CD4-positive, alpha-beta T cell treated with Interleukin-1 beta for 1 hour (primary cell): ENCODE data around the gene EXOC6B.
"Not testable (repeated sequence)": the region's sequence is repeated elsewhere in the genome, so short reads cannot be mapped to it uniquely, and the experiment has no call there.

Source experiments
- DNase-seq, 2 donors: peaks; one replicate each; pipeline ENCODE4 v3.0.0-alpha.2; 2020 to 2022

EXOC6B gene

DNA sequence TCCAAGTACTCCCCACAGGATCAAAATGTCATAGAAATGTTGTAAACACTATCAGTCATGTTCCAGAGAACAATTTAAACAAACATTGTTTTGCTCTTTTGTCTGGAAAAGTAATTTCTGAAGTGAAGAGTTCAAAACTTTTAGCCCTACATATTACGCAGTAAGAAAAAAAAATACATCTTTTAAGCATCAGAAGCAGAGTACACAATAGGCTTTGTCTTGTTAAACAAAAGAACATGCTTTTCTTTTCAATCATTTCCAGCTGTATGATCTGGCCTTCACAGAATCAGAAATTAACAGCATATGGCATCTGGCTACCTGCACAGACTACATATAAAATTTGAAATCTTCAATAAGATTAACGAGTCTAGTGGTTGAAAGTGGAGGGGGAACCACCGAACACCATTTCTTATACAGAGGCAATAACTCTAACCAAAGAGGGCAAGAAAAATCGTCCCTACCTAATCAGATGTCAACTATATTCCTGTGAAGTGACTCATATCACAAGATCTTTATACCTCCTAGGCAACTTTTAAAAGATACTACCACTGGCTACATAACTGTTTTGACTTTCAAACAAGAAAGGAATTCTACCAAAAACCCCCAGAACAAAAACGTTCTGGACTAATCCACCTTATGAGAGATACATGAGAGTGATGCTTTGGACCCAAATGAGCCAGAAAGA is 149.3 kb downstream of the EXOC6B start:
- no peak for DNase-seq

DNA sequence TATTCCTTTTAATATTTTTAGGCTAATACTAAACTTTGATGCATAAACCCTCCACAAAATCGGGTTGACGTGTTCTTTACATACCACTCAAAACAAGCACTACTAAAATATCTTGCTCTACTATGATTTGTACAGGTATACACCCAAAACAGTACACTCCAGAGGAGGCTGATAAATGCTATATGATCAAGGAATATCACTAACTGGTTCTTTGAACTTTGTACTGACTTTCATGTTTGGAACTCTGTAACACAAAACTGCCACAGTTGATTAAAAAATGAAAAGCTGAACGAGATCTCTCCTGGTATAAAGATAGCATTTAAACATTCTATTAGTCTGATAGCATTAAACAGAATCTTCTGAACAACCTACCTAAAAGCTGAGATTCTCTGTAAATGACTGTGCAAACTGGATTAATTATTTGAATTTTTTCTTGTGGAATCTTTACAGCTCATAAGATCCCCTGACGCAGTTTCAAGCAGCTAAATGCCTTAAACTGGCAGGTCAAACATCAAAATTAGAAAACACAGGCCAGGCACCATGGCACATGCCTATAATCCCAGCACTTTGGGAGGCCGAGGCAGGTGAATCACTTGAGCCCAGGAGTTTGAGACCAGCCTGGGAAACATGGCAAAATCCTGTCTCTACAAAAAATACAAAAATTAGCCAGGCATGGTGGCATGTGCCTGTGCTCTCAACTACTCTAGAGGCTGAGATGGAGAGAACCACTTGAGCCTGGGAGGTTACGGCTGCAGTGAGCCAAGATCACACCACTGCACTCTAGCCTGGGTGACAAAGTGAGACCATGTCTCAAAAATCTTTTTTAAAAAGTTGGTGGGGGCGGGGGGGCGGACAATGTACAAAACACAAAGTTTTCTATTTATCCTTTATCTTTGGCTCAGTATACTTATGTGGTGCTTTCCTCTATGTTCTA is 150.6 kb downstream of the EXOC6B start:
- no peak for DNase-seq

- DNase-seq, result no peak
These were observed 152.6 kb downstream of the EXOC6B start for GRCh38 chr2:72673279-72673678.

GRCh38 chr2:72669121-72669520 is 156.7 kb downstream of the EXOC6B start:
- DNase-seq, result no peak

- no peak for DNase-seq
These were observed 157.2 kb downstream of the EXOC6B start for GRCh38 chr2:72668647-72669046.

- DNase-seq, result no peak
These were observed 160.4 kb downstream of the EXOC6B start for GRCh38 chr2:72665448-72665847.

- DNase-seq, result no peak
These were observed 163.8 kb downstream of the EXOC6B start for GRCh38 chr2:72661985-72662384.

GRCh38 chr2:72649810-72650209 is 176.0 kb downstream of the EXOC6B start:
- DNase-seq, result no peak

GRCh38 chr2:72641221-72641620 is 184.6 kb downstream of the EXOC6B start:
- DNase-seq, result not testable (repeated sequence)

DNA sequence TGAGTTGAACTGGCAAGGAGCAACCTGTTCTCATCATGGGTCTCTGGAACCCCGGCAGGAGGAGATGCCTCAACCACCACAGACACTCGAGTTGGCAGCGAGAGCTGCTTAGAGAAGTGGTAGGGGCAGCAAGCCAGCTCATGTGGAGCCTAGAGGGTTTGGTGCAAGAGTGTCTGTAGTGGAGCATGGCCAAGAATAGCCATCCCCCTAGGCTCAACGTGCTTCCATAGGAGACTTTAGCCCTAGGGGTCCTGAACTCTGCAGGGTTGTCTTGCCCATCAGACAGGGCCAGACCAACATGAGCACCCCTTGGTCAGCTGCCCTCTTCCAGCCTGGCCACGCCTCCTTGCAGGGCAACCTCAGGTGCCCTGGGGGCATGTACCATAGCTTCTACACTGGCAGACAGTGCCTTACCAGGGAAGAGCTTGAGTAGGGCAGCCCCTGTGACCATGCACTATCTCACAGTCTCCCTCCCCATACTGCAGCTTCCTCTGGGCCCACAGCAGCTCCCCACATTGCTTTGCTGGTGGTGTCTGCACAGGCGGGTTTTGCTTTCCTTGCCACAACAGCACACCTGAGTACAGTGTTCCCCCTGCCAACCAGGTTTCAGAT is 187.1 kb downstream of the EXOC6B start:
- DNase-seq, result no peak

DNA sequence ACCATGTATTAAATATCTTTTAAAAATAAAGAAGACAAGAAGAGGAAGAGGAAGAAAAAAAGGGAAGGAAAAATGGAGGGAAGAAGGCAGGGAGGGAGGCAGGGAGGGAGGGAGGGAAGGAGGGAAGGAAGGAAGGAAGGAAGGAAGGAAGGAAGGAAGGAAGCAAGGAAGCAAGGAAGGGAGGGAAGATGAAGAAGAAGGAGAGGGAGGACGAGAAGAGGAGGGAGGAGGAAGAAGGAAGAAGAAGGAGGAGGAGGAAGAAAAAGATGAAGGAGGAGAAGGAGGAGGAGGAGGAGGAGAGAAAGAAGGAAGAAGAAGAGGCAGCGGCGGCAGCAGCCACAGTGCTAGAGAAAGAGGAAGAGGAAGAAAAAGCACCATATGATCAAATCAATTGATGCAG is 189.6 kb downstream of the EXOC6B start:
- DNase-seq, result no peak

- DNase-seq, result no peak
These were observed 195.1 kb downstream of the EXOC6B start for GRCh38 chr2:72630767-72631166.

GRCh38 chr2:72629062-72629461 is 196.8 kb downstream of the EXOC6B start:
- no peak for DNase-seq

- no peak for DNase-seq
These were observed 198.8 kb downstream of the EXOC6B start for GRCh38 chr2:72627083-72627482.

DNA sequence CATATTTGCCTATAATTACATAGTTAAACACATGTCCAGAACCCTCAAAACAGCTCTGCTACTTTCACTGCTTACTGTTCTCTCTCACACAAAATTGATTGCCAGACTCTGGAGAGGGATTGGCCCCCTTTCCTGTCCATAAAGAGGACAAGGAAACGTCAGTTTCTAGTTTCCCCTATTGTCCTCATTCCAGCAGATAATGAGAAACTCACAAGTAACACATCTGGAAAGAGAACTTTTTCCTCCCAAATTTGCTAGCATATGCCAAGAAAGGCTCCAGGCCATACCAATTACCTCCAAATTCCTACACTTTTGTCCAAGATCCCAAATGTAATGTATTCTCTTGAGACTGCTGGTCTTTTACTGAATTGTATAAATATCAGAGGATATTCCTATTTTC is 200.5 kb downstream of the EXOC6B start:
- DNase-seq, result no peak

- DNase-seq, result no peak
These were observed 202.4 kb downstream of the EXOC6B start for GRCh38 chr2:72623481-72623880.

DNA sequence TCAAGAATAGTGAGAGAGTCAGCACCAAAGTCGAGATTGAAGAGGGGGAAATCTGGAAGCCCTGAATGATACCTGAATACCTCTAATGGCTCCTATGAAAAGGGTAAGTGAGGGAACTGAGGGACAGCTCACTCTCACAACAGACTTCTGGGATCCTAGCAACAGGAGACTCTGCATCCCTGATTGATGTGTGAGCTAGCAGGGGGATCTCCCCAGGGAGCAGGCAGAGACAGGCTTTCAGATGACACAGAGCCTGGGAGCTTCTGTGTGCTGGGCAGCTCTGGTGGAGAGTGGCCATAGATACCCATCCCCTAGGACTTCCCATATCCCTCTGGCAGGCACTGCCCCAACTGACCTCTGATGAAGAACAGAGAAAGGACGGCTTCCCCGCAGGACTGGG is 206.2 kb downstream of the EXOC6B start:
- DNase-seq, result no peak

GRCh38 chr2:72613931-72614330 is 211.9 kb downstream of the EXOC6B start:
- DNase-seq, result no peak

GRCh38 chr2:72612614-72613160 is 213.1 kb downstream of the EXOC6B start:
- DNase-seq, result no peak

DNA sequence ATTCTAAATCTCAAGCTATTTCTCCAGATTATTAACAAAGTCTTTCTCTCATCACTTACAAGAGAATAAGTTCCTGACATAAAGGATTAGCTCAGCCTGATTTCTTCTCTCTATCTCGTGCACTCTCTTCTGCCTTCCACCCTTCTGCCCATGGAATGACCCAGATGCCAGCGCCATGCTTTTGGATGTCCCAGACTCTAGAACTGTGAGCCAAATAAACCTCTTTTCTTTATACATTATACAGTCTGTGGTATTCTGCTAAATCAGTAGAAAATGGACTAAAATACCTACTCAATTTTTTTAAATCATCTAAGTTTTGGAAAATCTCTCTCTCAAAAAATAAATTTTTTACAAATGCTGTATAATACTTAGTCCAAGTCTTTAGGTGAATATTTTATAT is 218.6 kb downstream of the EXOC6B start:
- no peak for DNase-seq

DNA sequence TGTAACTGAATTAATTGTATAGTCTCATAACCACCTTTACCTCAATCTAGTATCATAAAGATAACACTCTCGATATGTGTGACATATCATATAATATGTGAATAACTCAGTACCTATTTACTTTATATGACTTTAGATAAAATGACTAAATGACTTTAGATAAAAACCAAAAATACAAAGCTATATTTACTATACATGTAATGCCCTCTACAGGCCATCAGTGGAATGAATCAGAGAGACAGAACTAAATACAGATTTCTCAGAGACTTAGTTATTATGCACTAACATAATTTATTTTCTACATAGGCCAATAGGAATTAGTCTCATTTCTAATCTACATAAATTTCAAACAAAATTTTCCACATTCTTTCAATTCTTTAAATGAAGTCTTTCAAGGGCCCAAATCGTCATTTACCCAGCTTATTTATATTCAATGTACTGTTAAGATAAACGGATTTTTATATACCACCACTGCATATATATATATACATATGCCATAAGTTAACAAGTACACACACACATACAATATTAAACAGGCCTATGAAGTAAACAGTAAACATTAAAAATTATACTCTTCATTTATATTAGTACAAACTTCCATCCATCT is 219.9 kb downstream of the EXOC6B start:
- DNase-seq, result no peak

DNA sequence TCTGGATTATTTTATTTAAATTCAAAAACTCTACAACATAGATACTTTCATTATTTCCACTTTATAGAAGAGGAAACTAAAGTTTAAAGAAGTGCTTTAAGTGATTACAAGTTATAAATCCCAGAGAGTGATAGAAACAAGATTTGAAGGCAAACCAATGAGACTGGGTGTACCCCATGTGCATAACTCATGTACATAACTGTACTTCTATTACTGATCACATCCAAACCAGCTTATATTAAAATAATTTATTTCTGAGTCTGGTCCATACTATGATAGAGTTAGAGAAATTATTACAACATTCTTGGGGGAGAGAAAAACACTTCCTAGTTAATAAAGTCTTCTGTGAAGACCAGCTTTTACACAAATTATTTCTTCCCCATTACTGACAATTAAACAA is 221.4 kb downstream of the EXOC6B start:
- no peak for DNase-seq

DNA sequence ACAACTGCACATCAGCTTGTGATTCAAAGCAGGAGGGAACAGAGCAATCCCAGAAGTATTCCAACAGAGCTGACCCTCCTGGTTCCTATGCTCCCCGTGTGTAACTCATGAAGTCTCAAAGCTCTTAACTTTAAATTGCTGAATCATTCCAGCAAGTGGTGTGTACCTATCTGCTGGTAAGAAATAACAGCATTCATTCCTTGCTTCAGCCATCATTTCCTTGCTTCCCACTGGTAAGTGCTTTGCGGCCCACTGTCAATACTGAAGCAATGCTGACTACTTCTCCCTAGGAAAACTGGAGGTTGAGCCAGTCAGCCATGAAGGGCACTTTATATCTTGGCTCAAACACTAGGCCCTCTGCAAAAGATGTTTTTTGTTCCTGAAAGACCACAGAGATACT is 222.4 kb downstream of the EXOC6B start:
- DNase-seq, result no peak
